ENCODE data around the gene BTBD1. TPM values are rescaled to one million over a fixed set of nuclear protein-coding genes. Genes with fewer than 3 reads are reported as not detected.

BTBD1 gene
- polyA plus RNA-seq, 1 of the 3 experiments (the other 2 are of a cell fraction) = 34.4 TPM

DNA sequence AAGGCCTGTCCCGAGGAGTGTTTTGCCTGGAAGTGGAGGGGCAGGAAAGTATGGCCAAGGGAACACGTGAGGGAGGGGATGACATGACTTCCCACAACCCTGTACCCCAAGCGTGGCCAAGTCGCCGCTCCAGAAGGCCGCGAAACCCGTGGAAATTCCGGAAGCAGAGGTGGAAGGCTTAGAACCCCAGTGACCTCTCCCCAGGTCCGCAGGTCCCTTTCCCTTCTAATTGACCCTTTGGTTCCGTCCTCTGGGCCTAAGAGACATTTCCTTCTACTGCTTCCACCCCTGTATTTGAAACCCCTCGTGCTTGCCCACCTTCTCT is 548 bp upstream of the BTBD1 start:
- POLR2A ChIA-PET = interaction anchor here (0.6 to 1.0 kb wide), 5 partner anchors 10 to 218 kb away, joined by 3 to 6 read pairs (median 3); no protein-coding TSS in a partner anchor
- TF ChIP-seq, protein P1, sequence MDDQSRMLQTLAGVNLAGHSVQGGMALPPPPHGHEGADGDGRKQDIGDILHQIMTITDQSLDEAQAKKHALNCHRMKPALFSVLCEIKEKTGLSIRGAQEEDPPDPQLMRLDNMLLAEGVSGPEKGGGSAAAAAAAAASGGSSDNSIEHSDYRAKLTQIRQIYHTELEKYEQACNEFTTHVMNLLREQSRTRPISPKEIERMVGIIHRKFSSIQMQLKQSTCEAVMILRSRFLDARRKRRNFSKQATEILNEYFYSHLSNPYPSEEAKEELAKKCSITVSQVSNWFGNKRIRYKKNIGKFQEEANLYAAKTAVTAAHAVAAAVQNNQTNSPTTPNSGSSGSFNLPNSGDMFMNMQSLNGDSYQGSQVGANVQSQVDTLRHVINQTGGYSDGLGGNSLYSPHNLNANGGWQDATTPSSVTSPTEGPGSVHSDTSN (IDR thresholded peaks at IDR 0.05) = no peak
- no peak for TF ChIP-seq SMC3 (IDR thresholded peaks at IDR 0.05; ENCODE audit: low read depth, low read length)
- TF ChIP-seq GABPA (IDR thresholded peaks at IDR 0.05; ENCODE audit: low read depth) = no peak
- TF ChIP-seq EZH2phosphoT487 (IDR thresholded peaks at IDR 0.05; ENCODE audit: borderline replicate concordance, low read depth) = no peak
- TF ChIP-seq SIN3A (IDR thresholded peaks at IDR 0.05; ENCODE audit: borderline replicate concordance, low read depth, low read length) = no peak
- no peak for TF ChIP-seq TCF12 (IDR thresholded peaks at IDR 0.05)
- TF ChIP-seq RCOR1 (IDR thresholded peaks at IDR 0.05; ENCODE audit: low read length) = no peak
- TF ChIP-seq RXRA (IDR thresholded peaks at IDR 0.05; ENCODE audit: borderline replicate concordance, low read depth) = no peak
- TF ChIP-seq GATA2 (CRISPR knock-in tag; IDR thresholded peaks at IDR 0.05) = no peak
- no peak for TF ChIP-seq RAD21 (IDR thresholded peaks at IDR 0.05; ENCODE audit: low read length)
- no peak for TF ChIP-seq MEF2A (IDR thresholded peaks at IDR 0.05; ENCODE audit: borderline replicate concordance, low read depth)
- peak overlapping the region; percentile 91 to 94 for H3K27ac ChIP-seq (ENCODE audit: low read depth in 2 of 2, low read length in 1 of 2)
- H4K20me1 ChIP-seq (ENCODE audit: insufficient read depth) = peaks cover 34% of the 10 kb centered on the region
- H3F3A ChIP-seq (replicated peaks; ENCODE audit: insufficient read depth) = peaks cover 20% of the 10 kb centered on the region
- H3K4me1 ChIP-seq (ENCODE audit: control insufficient read depth in 1 of 2, insufficient read depth in 2 of 2, low read depth in 1 of 2, low read length in 1 of 2) = peaks cover 18 to 23% of the 10 kb centered on the region in 2 experiments; a peak in 3 of 4 replicates
- WGBS (ENCODE audit: low lambda C conversion rate) = 85% methylated on average over 12 of the region's 12 CpGs
- H3K36me3 ChIP-seq (replicated peaks in 1 of 2; ENCODE audit: control insufficient read depth in 1 of 2, insufficient read depth in 2 of 2, low read length in 1 of 2) = peaks cover 0 to 3% of the 10 kb centered on the region in 2 experiments
- H3K9me3 ChIP-seq = no peaks in the 10 kb centered on the region
- H3K9me2 ChIP-seq = no peaks in the 10 kb centered on the region
- peak overlapping the region; percentile 86 to 94 for H3K4me3 ChIP-seq (ENCODE audit: low read depth in 2 of 2, low read length in 1 of 2)
- peak overlapping the region; percentile 86 for H3K4me2 ChIP-seq
- H3K27me3 ChIP-seq (ENCODE audit: insufficient read depth) = no peaks in the 10 kb centered on the region
- DNase-seq = no peak
- CTCF ChIA-PET = interaction anchor here (1.1 to 2.4 kb wide), 5 partner anchors 10 to 181 kb away, joined by 3 to 10 read pairs (median 3); partner anchors contain the start of gene C15orf40
- H3K9ac ChIP-seq = peak overlapping the region; percentile 95; the same call in 1 of the 2 replicates
- peak overlapping the region; percentile 89 for H2AFZ ChIP-seq (ENCODE audit: low read depth)
- peaks cover 42% of the 10 kb centered on the region for H3K79me2 ChIP-seq (ENCODE audit: insufficient read depth)

- Histone ChIP-seq H3K27me3 (ENCODE audit: insufficient read depth) (no peaks in the 10 kb centered on the region), H3K9ac (peak overlapping the region; percentile 95), H3K9me3 (no peaks in the 10 kb centered on the region), H2AFZ (ENCODE audit: low read depth) (peak overlapping the region; percentile 77; the same call in 1 of the 2 replicates), H3K4me3 (ENCODE audit: low read depth in 2 of 2, low read length in 1 of 2) (peak overlapping the region; percentile 86 to 94), H3F3A (replicated peaks; ENCODE audit: insufficient read depth) (peaks cover 20% of the 10 kb centered on the region), H3K79me2 (ENCODE audit: insufficient read depth) (peaks cover 56% of the 10 kb centered on the region), H3K36me3 (replicated peaks in 1 of 2; ENCODE audit: control insufficient read depth in 1 of 2, insufficient read depth in 2 of 2, low read length in 1 of 2) (peaks cover 4 to 6% of the 10 kb centered on the region in 2 experiments), H3K27ac (ENCODE audit: low read depth in 2 of 2, low read length in 1 of 2) (peak overlapping the region; percentile 91 to 94), H3K4me2 (peak overlapping the region; percentile 86), H4K20me1 (ENCODE audit: insufficient read depth) (peaks cover 48% of the 10 kb centered on the region), H3K4me1 (ENCODE audit: control insufficient read depth in 1 of 2, insufficient read depth in 2 of 2, low read depth in 1 of 2, low read length in 1 of 2) (peaks cover 24 to 31% of the 10 kb centered on the region in 2 experiments; a peak in 3 of 4 replicates), H3K9me2 (no peaks in the 10 kb centered on the region)
- 7% methylated on average over 35 of the region's 42 CpGs for WGBS (ENCODE audit: low lambda C conversion rate)
- ChIA-PET POLR2A (interaction anchor here (0.8 to 1.2 kb wide), 3 partner anchors 107 to 526 kb away, joined by 3 to 6 read pairs (median 3); partner anchors contain the start of gene RPS17), CTCF (interaction anchor here (0.6 to 2.4 kb wide), 5 partner anchors 9 to 142 kb away, joined by 3 to 10 read pairs (median 4); partner anchors contain the start of gene C15orf40)
- no peak for DNase-seq
- TF ChIP-seq TCF12 (IDR thresholded peaks at IDR 0.05) (no peak), NRF1 (IDR thresholded peaks at IDR 0.05; ENCODE audit: low read depth, low read length) (no peak), NFIC (IDR thresholded peaks at IDR 0.05; ENCODE audit: borderline replicate concordance) (no peak), YY1 (IDR thresholded peaks at IDR 0.05; ENCODE audit: low read depth) (no peak)
- TF ChIP-seq, protein P2, sequence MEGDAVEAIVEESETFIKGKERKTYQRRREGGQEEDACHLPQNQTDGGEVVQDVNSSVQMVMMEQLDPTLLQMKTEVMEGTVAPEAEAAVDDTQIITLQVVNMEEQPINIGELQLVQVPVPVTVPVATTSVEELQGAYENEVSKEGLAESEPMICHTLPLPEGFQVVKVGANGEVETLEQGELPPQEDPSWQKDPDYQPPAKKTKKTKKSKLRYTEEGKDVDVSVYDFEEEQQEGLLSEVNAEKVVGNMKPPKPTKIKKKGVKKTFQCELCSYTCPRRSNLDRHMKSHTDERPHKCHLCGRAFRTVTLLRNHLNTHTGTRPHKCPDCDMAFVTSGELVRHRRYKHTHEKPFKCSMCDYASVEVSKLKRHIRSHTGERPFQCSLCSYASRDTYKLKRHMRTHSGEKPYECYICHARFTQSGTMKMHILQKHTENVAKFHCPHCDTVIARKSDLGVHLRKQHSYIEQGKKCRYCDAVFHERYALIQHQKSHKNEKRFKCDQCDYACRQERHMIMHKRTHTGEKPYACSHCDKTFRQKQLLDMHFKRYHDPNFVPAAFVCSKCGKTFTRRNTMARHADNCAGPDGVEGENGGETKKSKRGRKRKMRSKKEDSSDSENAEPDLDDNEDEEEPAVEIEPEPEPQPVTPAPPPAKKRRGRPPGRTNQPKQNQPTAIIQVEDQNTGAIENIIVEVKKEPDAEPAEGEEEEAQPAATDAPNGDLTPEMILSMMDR (IDR thresholded peaks at IDR 0.05) = no peak
- TF ChIP-seq, protein P3, sequence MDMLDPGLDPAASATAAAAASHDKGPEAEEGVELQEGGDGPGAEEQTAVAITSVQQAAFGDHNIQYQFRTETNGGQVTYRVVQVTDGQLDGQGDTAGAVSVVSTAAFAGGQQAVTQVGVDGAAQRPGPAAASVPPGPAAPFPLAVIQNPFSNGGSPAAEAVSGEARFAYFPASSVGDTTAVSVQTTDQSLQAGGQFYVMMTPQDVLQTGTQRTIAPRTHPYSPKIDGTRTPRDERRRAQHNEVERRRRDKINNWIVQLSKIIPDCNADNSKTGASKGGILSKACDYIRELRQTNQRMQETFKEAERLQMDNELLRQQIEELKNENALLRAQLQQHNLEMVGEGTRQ (IDR thresholded peaks at IDR 0.05; ENCODE audit: borderline replicate concordance, low read depth, low read length) = no peak
- TF ChIP-seq, protein P4, sequence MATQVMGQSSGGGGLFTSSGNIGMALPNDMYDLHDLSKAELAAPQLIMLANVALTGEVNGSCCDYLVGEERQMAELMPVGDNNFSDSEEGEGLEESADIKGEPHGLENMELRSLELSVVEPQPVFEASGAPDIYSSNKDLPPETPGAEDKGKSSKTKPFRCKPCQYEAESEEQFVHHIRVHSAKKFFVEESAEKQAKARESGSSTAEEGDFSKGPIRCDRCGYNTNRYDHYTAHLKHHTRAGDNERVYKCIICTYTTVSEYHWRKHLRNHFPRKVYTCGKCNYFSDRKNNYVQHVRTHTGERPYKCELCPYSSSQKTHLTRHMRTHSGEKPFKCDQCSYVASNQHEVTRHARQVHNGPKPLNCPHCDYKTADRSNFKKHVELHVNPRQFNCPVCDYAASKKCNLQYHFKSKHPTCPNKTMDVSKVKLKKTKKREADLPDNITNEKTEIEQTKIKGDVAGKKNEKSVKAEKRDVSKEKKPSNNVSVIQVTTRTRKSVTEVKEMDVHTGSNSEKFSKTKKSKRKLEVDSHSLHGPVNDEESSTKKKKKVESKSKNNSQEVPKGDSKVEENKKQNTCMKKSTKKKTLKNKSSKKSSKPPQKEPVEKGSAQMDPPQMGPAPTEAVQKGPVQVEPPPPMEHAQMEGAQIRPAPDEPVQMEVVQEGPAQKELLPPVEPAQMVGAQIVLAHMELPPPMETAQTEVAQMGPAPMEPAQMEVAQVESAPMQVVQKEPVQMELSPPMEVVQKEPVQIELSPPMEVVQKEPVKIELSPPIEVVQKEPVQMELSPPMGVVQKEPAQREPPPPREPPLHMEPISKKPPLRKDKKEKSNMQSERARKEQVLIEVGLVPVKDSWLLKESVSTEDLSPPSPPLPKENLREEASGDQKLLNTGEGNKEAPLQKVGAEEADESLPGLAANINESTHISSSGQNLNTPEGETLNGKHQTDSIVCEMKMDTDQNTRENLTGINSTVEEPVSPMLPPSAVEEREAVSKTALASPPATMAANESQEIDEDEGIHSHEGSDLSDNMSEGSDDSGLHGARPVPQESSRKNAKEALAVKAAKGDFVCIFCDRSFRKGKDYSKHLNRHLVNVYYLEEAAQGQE (IDR thresholded peaks at IDR 0.05; ENCODE audit: low read depth, low read length) = no peak
- TF ChIP-seq, protein P1 (IDR thresholded peaks at IDR 0.05) = no peak
These were observed 868 bp downstream of the BTBD1 start for GRCh38 chr15:83066034-83066733.
